ENCODE data around the gene KCNK15.

KCNK15 gene

DNA sequence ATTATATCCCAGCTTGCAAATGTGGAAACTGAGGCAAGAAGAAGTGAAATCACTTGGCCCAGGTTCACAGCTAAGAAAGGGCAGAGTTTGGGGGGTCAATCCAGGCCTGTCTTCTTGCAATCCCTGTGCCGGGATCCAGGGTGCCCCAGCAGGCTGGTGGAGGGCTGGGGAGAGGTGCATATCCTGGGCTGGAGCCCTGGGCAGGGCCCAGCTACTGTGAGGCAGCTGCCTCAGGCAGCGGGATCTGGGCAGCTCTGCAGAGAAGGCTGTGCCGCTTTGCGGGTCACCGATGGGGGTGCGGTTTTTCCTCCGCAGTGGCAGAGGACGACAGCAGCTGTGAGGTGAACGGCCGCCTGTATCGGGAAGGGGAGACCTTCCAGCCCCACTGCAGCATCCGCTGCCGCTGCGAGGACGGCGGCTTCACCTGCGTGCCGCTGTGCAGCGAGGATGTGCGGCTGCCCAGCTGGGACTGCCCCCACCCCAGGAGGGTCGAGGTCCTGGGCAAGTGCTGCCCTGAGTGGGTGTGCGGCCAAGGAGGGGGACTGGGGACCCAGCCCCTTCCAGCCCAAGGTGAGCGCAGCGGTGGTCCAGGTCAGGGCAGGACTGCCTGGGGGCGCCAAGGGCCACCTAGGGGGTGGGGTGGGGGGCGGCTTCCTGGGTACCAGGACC, 21.1 kb upstream of the KCNK15 start:
- H3K4me3 ChIP-seq (ENCODE audit: low read length) = no peak overlapping the region
- no peak for DNase-seq (ENCODE audit: low read depth, low spot score)
- no peak overlapping the region for H3K27ac ChIP-seq (ENCODE audit: low read length)
- no CpG with 5 or more reads among the region's 26 CpGs for WGBS (ENCODE audit: insufficient coverage, insufficient read length)
- H3K27me3 ChIP-seq (ENCODE audit: control insufficient read depth, insufficient read depth, low read length) = no peaks in the 10 kb centered on the region
- H3K4me1 ChIP-seq (ENCODE audit: control insufficient read depth, insufficient read depth, low read length) = peaks cover 8% of the 10 kb centered on the region
- H3K36me3 ChIP-seq (ENCODE audit: control insufficient read depth, insufficient read depth, low read length) = no peaks in the 10 kb centered on the region; the same call in 1 of the 2 replicates
- no peaks in the 10 kb centered on the region for H3K9me3 ChIP-seq (ENCODE audit: control insufficient read depth, insufficient read depth, low read length)

DNA sequence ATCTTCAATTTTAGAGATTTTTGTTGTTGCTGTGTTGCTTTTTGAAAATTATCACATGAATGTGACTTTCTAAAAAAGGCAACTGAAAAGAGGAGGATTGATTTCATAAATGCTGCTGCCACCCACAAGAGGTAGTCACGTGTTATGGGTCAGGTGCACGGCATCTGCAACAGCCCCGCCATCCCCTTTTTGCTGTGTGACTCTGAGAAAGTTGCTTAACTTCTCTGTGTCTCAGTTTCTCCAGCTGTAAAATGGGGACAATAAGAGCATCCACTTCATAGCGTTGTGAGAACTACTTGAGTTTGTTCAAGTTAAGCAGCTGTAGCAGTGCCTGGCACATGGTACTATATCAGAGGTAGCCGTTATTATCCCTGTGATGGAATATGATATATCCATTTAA, 19.8 kb upstream of the KCNK15 start:
- no peak for DNase-seq (ENCODE audit: low read depth, low spot score)
- peaks cover 8% of the 10 kb centered on the region for H3K4me1 ChIP-seq (ENCODE audit: control insufficient read depth, insufficient read depth, low read length)
- no peaks in the 10 kb centered on the region for H3K27me3 ChIP-seq (ENCODE audit: control insufficient read depth, insufficient read depth, low read length)
- no peaks in the 10 kb centered on the region for H3K9me3 ChIP-seq (ENCODE audit: control insufficient read depth, insufficient read depth, low read length)
- no peak overlapping the region for H3K27ac ChIP-seq (ENCODE audit: low read length)
- H3K4me3 ChIP-seq (ENCODE audit: low read length) = no peak overlapping the region
- WGBS (ENCODE audit: insufficient coverage, insufficient read length) = no CpG with 5 or more reads among the region's 5 CpGs
- H3K36me3 ChIP-seq (ENCODE audit: control insufficient read depth, insufficient read depth, low read length) = no peaks in the 10 kb centered on the region; the same call in 1 of the 2 replicates

DNA sequence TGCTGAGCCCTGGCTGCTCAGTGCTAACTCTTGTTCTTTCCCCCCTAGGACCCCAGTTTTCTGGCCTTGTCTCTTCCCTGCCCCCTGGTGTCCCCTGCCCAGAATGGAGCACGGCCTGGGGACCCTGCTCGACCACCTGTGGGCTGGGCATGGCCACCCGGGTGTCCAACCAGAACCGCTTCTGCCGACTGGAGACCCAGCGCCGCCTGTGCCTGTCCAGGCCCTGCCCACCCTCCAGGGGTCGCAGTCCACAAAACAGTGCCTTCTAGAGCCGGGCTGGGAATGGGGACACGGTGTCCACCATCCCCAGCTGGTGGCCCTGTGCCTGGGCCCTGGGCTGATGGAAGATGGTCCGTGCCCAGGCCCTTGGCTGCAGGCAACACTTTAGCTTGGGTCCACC, 18.6 kb upstream of the KCNK15 start:
- Histone ChIP-seq H3K27me3 (ENCODE audit: control insufficient read depth, insufficient read depth, low read length) (no peaks in the 10 kb centered on the region), H3K27ac (ENCODE audit: low read length) (no peak overlapping the region), H3K4me3 (ENCODE audit: low read length) (no peak overlapping the region), H3K4me1 (ENCODE audit: control insufficient read depth, insufficient read depth, low read length) (peaks cover 8% of the 10 kb centered on the region), H3K36me3 (ENCODE audit: control insufficient read depth, insufficient read depth, low read length) (no peaks in the 10 kb centered on the region; the same call in 1 of the 2 replicates), H3K9me3 (ENCODE audit: control insufficient read depth, insufficient read depth, low read length) (no peaks in the 10 kb centered on the region)
- no CpG with 5 or more reads among the region's 11 CpGs for WGBS (ENCODE audit: insufficient coverage, insufficient read length)
- no peak for DNase-seq (ENCODE audit: low read depth, low spot score)

DNA sequence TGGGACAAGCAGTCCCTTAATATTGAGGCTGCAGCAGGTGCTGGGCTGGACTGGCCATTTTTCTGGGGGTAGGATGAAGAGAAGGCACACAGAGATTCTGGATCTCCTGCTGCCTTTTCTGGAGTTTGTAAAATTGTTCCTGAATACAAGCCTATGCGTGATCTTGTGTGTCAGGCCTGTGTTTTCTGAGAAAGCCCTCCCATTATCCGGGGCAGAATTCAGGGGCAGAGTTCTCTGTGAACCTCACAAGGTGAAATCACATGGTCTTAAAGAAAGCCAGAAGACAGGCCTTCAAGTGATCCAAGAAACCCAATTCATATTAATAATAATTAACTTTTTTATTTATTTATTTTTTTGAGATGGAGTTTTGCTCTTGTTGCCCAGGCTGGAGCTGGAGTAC, 18.0 kb upstream of the KCNK15 start:
- no peak overlapping the region for H3K27ac ChIP-seq (ENCODE audit: low read length)
- WGBS (ENCODE audit: insufficient coverage, insufficient read length) = no CpG with 5 or more reads among the region's 2 CpGs
- H3K4me3 ChIP-seq (ENCODE audit: low read length) = no peak overlapping the region
- DNase-seq (ENCODE audit: low read depth, low spot score) = no peak
- peaks cover 8% of the 10 kb centered on the region for H3K4me1 ChIP-seq (ENCODE audit: control insufficient read depth, insufficient read depth, low read length)
- no peaks in the 10 kb centered on the region for H3K9me3 ChIP-seq (ENCODE audit: control insufficient read depth, insufficient read depth, low read length)
- H3K27me3 ChIP-seq (ENCODE audit: control insufficient read depth, insufficient read depth, low read length) = no peaks in the 10 kb centered on the region
- no peaks in the 10 kb centered on the region; the same call in 1 of the 2 replicates for H3K36me3 ChIP-seq (ENCODE audit: control insufficient read depth, insufficient read depth, low read length)

DNA sequence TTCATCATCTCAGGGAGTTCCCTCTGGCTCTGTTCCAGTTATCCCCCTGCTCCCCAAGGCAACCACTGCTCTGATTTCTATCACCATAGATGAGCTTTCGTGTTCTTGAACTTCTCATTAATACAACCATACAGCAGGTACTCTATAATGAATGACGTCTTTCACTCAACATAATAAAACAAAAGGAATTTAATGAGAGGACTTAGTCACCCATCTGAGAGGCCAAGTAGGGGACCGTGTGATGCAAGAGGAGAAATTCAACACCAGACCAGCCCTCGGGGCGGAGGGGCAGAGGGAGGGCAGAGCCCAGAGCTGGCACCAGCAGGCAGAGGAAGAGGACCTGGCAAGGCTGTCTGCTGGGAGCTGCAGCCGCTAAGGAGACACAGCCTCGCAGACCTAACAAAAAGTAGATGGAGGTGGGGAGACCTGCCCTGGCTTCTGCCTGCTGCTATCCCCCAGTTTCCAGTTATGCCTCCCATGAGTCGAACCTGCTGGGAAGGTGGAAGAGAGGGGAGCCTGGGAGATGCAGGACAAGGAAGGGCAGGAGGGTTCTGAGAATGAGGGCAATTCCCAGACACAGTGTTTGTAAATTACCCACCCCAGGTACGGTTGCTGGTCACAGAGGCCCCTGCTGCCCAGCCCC, 16.7 kb upstream of the KCNK15 start:
- Histone ChIP-seq H3K27me3 (ENCODE audit: control insufficient read depth, insufficient read depth, low read length) (no peaks in the 10 kb centered on the region), H3K4me1 (ENCODE audit: control insufficient read depth, insufficient read depth, low read length) (peaks cover 8% of the 10 kb centered on the region), H3K4me3 (ENCODE audit: low read length) (no peak overlapping the region), H3K9me3 (ENCODE audit: control insufficient read depth, insufficient read depth, low read length) (no peaks in the 10 kb centered on the region), H3K36me3 (ENCODE audit: control insufficient read depth, insufficient read depth, low read length) (no peaks in the 10 kb centered on the region; the same call in 1 of the 2 replicates), H3K27ac (ENCODE audit: low read length) (no peak overlapping the region)
- no peak for DNase-seq (ENCODE audit: low read depth, low spot score)
- no CpG with 5 or more reads among the region's 9 CpGs for WGBS (ENCODE audit: insufficient coverage, insufficient read length)

DNA sequence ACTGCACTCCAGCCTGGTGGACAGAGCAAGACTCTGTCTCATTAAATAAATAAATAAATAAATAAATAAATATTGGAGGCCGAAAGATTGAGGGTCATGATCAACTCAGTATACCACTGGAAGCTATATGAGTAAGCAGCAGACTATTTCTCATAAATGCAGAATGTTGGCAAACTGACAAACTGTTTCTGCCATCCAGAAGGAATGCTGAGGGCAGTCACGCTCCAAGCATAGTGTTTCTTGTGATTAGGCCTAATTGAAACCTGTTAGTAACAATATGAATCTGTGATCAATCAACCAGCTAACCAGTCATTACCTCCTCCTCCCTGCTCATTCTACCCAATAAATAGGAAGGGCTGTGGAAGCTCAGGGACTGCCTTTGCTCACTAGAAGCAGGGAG, 15.2 kb upstream of the KCNK15 start:
- Histone ChIP-seq H3K9me3 (ENCODE audit: control insufficient read depth, insufficient read depth, low read length) (no peaks in the 10 kb centered on the region), H3K4me1 (ENCODE audit: control insufficient read depth, insufficient read depth, low read length) (peaks cover 7% of the 10 kb centered on the region), H3K36me3 (ENCODE audit: control insufficient read depth, insufficient read depth, low read length) (no peaks in the 10 kb centered on the region), H3K27ac (ENCODE audit: low read length) (no peak overlapping the region), H3K27me3 (ENCODE audit: control insufficient read depth, insufficient read depth, low read length) (no peaks in the 10 kb centered on the region), H3K4me3 (ENCODE audit: low read length) (no peak overlapping the region)
- no peak for DNase-seq (ENCODE audit: low read depth, low spot score)
- no CpG with 5 or more reads among the region's 2 CpGs for WGBS (ENCODE audit: insufficient coverage, insufficient read length)

DNA sequence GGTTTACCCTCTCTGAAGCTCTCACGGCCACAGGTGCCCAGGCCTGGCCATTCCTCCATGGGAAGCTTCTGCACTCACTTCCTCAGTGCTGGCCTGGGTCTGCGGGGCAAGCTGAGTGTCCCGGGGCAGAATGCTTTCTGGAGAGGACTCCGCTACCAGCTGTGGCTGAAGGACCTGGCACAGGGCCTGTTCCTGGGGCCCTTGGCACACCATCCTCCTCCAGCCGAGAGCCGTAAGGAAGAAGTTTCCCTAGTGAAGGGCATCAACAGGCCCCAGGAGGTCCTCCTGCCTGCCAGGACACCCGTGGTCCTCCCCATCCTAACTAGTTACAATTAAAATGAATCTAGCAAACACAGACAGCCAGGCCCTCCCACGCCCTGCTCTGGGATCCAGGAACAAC, 14.0 kb upstream of the KCNK15 start:
- H3K4me3 ChIP-seq (ENCODE audit: low read length) = no peak overlapping the region
- no peaks in the 10 kb centered on the region for H3K27me3 ChIP-seq (ENCODE audit: control insufficient read depth, insufficient read depth, low read length)
- peaks cover 5% of the 10 kb centered on the region; the same call in 1 of the 2 replicates for H3K4me1 ChIP-seq (ENCODE audit: control insufficient read depth, insufficient read depth, low read length)
- DNase-seq (ENCODE audit: low read depth, low spot score) = no peak
- H3K27ac ChIP-seq (ENCODE audit: low read length) = no peak overlapping the region
- no peaks in the 10 kb centered on the region for H3K36me3 ChIP-seq (ENCODE audit: control insufficient read depth, insufficient read depth, low read length)
- no peaks in the 10 kb centered on the region for H3K9me3 ChIP-seq (ENCODE audit: control insufficient read depth, insufficient read depth, low read length)
- no CpG with 5 or more reads among the region's 8 CpGs for WGBS (ENCODE audit: insufficient coverage, insufficient read length)

DNA sequence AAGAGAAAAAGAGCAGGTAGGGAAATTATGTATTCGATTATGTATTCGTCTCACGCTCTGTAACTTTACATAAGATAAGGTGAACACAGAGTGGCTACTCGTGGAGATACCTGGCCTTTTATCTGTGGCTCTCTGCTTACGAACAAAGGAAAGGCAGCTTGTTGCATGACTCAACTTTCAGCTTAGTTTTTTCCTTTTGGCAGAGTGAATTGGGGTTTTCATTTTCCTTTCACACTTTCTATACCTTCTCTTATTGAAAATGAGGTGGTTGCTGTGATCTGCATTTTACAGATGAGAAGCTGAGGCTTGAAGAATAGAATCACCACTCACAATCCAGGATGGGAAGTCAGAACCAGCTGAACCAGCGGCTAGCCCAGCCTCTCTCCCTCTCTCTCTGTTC, 13.3 kb upstream of the KCNK15 start:
- H3K9me3 ChIP-seq (ENCODE audit: control insufficient read depth, insufficient read depth, low read length) = no peaks in the 10 kb centered on the region
- no peak overlapping the region for H3K27ac ChIP-seq (ENCODE audit: low read length)
- peaks cover 2% of the 10 kb centered on the region; the same call in 1 of the 2 replicates for H3K4me1 ChIP-seq (ENCODE audit: control insufficient read depth, insufficient read depth, low read length)
- no peaks in the 10 kb centered on the region for H3K27me3 ChIP-seq (ENCODE audit: control insufficient read depth, insufficient read depth, low read length)
- no CpG with 5 or more reads among the region's 6 CpGs for WGBS (ENCODE audit: insufficient coverage, insufficient read length)
- DNase-seq (ENCODE audit: low read depth, low spot score) = no peak
- no peaks in the 10 kb centered on the region for H3K36me3 ChIP-seq (ENCODE audit: control insufficient read depth, insufficient read depth, low read length)
- no peak overlapping the region for H3K4me3 ChIP-seq (ENCODE audit: low read length)

DNA sequence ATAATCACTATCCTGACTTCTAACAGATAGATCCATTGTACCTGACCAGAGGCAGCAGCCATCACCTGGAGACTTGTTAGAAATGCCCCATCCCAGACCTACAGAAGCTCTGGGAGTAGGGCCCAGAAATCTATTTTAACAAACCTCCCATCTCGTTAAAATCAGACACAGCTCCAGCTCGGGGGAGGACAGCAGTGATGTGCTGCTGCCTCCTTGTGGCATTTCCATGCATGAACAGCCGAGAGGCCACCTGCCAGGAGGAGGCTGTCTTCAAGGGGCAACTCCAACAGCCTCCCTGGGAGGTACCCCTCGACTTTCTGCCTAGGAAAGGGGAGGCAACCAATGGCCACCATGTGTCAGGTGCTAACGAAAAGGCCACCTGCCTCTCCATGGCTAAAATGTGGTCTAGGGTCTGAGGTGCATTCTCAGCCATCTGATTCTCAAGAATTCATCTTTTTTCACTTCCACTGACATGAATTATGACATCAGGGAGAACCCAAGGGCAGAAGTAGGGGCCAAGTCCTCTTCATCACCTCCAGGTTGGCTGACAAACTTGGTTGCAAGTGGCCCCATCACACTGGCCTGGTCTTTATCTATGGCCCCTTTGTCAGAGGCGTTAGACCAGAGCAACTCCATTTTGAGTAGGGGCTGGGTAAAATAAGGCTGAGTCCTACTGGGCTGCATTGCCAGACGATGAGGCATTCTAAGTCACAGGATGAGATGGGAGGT, 12.2 kb upstream of the KCNK15 start:
- Histone ChIP-seq H3K36me3 (ENCODE audit: control insufficient read depth, insufficient read depth, low read length) (no peaks in the 10 kb centered on the region), H3K27me3 (ENCODE audit: control insufficient read depth, insufficient read depth, low read length) (no peaks in the 10 kb centered on the region), H3K27ac (ENCODE audit: low read length) (no peak overlapping the region), H3K4me3 (ENCODE audit: low read length) (no peak overlapping the region), H3K9me3 (ENCODE audit: control insufficient read depth, insufficient read depth, low read length) (no peaks in the 10 kb centered on the region), H3K4me1 (ENCODE audit: control insufficient read depth, insufficient read depth, low read length) (no peaks in the 10 kb centered on the region)
- DNase-seq (ENCODE audit: low read depth, low spot score) = no peak
- WGBS (ENCODE audit: insufficient coverage, insufficient read length) = no CpG with 5 or more reads among the region's 7 CpGs

DNA sequence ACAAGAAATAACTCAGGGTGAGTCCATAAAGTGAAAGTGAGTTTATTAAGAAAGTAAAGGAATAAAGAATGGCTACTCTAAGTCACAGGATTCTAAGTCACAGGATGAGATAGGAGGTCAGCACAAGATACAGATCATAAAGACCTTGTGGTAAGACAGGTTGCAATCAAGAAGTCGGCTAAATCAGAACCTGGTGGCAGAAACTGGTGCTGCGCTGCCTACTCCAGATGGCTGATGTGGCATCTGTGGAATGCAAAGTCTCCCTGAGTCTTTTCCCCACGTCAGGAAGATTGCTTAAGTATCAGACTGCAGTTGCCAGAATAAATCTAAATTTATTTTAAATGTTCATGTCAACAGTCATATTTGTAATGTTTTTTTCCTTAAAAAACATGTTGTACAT, 10.7 kb upstream of the KCNK15 start:
- H3K4me1 ChIP-seq (ENCODE audit: control insufficient read depth, insufficient read depth, low read length) = no peaks in the 10 kb centered on the region
- H3K36me3 ChIP-seq (ENCODE audit: control insufficient read depth, insufficient read depth, low read length) = no peaks in the 10 kb centered on the region
- no peaks in the 10 kb centered on the region for H3K9me3 ChIP-seq (ENCODE audit: control insufficient read depth, insufficient read depth, low read length)
- no peak overlapping the region for H3K27ac ChIP-seq (ENCODE audit: low read length)
- H3K4me3 ChIP-seq (ENCODE audit: low read length) = no peak overlapping the region
- no CpG with 5 or more reads among the region's 3 CpGs for WGBS (ENCODE audit: insufficient coverage, insufficient read length)
- H3K27me3 ChIP-seq (ENCODE audit: control insufficient read depth, insufficient read depth, low read length) = no peaks in the 10 kb centered on the region
- DNase-seq (ENCODE audit: low read depth, low spot score) = no peak

Measured in iPS DF 6.9 (cell line).